Activated gamma-delta T cell treated with Interleukin-2 at 50 U/mL for 16 hours (primary cell): ENCODE results near the gene CHADL.
A peak's percentile ranks its signal among the peaks of the same experiment; 100 is the strongest.
"Not testable (repeated sequence)": the region's sequence is repeated elsewhere in the genome, so short reads cannot be mapped to it uniquely, and the experiment has no call there.

Source experiments
- DNase-seq: peaks from one replicate; pipeline ENCODE4 v3.0.0-alpha.2; 2020

Gene CHADL, protein sequence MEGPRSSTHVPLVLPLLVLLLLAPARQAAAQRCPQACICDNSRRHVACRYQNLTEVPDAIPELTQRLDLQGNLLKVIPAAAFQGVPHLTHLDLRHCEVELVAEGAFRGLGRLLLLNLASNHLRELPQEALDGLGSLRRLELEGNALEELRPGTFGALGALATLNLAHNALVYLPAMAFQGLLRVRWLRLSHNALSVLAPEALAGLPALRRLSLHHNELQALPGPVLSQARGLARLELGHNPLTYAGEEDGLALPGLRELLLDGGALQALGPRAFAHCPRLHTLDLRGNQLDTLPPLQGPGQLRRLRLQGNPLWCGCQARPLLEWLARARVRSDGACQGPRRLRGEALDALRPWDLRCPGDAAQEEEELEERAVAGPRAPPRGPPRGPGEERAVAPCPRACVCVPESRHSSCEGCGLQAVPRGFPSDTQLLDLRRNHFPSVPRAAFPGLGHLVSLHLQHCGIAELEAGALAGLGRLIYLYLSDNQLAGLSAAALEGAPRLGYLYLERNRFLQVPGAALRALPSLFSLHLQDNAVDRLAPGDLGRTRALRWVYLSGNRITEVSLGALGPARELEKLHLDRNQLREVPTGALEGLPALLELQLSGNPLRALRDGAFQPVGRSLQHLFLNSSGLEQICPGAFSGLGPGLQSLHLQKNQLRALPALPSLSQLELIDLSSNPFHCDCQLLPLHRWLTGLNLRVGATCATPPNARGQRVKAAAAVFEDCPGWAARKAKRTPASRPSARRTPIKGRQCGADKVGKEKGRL

DNA sequence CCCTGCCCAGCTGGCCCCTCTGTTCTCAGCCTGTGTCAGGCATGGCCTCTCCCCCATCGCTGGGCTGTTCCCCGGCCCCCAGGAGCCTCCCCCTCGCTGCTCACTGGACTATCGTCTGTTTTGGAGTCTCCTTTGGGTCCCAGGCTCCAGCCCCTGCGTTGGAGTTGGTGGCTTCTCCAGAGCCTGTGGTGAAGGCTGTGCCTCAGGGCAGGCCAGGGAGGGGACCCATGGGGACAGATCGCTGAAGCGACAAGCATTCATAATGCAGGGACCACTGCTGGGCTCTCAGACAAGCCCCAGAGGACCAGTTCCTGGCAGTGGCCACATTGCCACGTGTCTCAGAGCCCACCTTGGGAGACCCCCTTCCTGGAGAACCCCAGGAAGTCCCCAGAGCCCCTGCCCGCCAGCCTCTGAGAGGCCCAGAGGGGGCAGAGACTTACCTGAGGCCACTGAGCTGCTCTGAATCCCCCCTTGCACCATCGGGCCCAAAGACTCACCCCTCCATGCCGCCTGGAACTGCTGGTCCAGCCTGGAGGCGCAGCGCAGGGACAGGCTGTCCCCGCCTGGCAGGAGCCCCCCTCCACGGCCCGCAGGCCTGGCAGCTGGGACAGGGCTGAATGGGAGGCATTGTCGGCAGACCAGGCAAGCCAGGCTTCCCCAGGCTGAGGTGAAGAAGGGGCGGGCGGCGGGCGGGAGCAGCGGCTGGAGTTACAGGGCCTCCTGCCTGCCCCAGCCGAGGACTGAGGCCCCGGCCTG, at the start of gene CHADL:
CHADL (minus strand) TSS at position 555 of the 756 bp plus-strand sequence; CDS start at position 505, 50 bp downstream.
- DNase-seq: no peak

GRCh38 chr22:41289671-41290070, 48.9 kb upstream of the CHADL start:
- DNase-seq: no peak

DNA sequence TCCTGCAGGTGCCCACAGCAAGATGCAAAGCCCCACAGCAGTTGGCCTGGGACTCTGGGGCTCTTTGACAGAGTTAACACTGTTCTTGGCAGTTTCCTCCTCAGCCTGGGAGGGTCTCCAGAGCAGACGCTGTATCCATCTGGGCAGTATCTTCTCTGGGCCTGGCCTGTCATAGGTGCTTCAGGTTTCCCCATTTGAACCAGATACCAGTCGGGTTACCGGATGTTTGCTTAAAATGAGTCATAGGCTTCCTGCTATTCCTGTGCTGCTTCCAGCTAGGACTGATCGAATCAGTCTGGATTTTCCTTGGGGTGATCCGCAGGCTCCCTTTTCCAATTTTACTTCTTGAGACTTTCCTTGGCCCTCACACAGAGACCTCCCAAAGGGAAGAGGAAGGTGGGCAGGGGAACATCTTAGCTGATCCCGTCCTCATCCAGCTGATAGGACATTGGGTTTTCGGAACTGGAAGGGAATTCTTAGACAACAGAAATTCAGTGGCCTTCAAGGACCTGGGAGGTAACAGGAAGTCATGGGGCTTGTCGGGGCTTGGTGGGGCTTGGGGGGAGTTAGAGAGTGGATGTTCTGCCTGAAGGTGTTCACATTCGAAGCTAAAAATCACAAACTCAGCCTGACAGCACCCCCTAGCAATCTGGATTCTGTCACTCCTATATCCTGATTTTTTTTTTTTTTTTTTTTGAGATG, 47.7 kb upstream of the CHADL start:
- DNase-seq: no peak

GRCh38 chr22:41286639-41287091, 45.9 kb upstream of the CHADL start:
- DNase-seq: peak; percentile 42

GRCh38 chr22:41285820-41286638, 45.3 kb upstream of the CHADL start, which contains the start of gene RANGAP1:
Gene RANGAP1 (minus strand): TSS chr22:41286187. CDS start chr22:41281044, 5,143 bp downstream.
- peak; percentile 98 for DNase-seq

DNA sequence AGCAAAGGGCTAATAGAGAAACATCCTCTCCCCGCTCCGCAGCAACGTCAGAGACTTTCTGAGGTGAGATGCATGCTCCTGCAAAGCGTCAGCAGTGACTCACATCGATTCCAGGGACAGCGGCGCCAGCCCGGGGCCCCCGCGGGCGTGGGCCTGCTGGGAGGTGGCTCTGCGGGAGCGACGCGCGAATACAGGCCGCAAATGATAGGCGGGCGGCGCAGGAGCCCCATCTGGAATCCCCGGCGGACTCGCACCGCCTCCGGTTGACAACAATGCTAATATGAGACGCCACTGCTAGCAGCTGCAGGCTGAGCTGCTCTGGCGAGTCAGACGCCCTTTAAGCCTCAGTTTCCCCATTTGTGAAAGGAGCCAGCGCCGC, 44.7 kb upstream of the CHADL start:
- DNase-seq: peak; percentile 68

DNA sequence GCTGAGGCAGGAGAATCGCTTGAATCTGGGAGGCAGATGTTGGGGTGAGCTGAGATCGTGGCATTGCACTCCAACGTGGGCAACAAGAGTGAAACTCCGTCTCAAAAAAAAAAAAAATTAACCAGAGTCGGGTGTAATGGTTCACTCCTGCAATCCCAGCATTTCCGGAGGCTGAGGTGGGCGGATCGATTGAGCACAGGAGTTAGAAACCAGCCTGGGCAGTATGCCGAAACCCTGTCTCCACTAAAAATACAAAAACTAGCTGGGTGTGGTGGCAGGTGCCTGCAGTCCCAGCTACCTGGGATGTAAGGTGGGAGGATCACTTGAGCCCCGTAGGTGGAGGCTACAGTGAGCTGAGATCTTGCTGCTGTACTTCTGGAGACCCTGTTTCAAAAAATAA, 43.7 kb upstream of the CHADL start:
- DNase-seq: no peak

DNA sequence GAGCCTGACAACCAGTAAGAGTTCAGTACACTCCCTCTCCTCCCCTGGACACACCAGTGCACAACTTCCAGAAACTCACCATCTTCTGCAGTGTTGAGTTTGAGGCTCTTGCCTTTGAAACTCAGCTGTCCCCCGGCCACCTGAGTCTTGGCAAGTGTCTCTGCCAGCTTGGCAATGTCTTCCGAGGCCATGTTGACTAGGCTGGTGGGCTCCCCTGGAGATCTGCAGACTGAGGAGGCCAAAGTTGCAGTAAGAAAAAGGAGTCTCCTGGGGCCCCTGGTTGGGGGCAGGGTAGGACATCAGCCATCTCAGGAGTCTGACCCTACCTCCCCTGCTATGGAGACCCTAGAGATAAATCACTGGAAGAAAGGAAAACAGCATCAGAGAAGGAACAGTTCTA, 40.1 kb upstream of the CHADL start:
- no peak for DNase-seq

DNA sequence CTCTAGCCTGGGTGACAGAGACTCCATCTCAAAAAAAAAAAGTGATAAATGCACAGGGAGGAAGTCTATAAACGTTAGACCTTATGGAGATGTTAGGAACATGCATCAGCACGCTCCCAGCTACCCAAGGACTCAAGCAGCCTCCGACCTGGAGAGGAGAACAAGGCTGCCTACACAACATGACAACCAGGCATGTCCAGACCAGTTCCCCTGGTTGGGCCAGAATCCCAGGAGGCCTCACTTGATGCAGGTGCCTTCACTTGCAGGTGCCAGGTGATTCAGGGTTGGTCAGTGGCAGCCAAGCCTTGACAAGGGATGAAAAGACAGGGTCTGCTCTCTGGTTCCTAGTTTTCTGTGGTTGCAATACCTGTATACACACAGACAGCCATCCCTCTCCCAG, 39.3 kb upstream of the CHADL start:
- DNase-seq: no peak

DNA sequence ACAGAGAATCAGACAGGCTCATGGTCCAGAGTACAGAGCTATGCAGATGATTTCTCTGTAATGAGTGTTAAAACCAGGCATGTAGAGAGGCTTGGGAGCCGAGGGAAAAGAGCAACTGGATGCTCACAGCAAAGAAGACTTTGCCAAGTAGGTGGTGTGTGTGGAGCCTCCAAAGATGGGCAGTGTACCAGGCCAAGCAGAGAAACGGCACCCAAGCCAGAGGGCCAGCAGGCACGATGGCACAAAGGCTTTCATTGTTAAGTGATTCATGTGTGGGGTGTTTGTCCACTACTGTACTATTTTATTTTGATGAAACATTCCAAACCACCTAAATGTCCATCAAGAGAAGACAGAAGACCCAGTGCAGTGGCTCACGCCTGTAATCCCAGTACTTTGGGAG, 34.1 kb upstream of the CHADL start:
- no peak for DNase-seq

GRCh38 chr22:41273128-41273527, 32.4 kb upstream of the CHADL start:
- no peak for DNase-seq

DNA sequence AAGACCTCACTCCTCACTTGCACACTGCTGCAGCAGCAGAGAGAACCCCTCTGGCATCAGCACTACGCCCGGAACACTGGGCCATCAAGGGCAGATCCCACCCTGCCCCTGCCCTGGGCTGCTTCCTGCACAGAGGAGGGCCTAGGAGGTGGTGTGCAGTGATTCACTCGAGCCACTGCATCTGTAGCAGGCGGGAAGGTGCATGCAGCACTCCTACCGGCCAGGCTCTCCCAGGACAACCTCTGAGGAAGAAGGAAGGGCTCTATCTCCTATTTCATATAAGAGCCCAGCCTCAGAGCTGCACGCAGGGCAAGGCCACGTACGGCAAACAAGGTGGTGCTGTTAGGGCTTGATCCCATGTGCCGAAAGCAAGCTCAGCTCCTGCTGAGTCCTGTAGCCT, 31.1 kb upstream of the CHADL start:
- no peak for DNase-seq

GRCh38 chr22:41267958-41268357, 27.2 kb upstream of the CHADL start:
- DNase-seq: no peak

- DNase-seq: no peak
Observed at GRCh38 chr22:41264408-41264941, 23.7 kb upstream of the CHADL start.

GRCh38 chr22:41263704-41264103, 23.0 kb upstream of the CHADL start:
- DNase-seq: no peak

DNA sequence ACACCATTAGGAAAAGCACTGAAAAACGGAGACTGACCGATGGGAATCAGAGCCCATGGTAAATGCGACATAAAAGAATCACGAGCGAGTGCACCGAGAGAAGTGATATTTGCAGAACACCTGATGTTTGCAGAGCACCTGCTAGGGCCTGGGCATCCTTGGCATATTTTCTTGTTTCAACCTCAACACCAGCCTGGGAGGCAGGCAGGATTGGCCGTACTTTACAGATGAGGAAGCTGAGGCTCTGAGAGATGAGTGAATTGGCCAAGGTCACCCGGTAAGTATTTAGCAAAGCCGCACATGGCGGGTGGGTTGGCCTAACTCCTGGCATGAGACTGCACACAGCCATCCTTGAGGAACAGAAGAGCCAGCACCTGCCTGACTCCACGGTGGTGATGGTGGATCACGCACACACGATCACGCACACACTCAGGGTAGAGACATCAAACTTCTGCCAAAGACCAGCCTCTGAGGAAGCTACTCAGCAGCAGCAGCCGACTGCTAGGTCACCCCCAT, 21.6 kb upstream of the CHADL start:
- no peak for DNase-seq

- no peak for DNase-seq
Observed at GRCh38 chr22:41261541-41262249, 21.0 kb upstream of the CHADL start.

DNA sequence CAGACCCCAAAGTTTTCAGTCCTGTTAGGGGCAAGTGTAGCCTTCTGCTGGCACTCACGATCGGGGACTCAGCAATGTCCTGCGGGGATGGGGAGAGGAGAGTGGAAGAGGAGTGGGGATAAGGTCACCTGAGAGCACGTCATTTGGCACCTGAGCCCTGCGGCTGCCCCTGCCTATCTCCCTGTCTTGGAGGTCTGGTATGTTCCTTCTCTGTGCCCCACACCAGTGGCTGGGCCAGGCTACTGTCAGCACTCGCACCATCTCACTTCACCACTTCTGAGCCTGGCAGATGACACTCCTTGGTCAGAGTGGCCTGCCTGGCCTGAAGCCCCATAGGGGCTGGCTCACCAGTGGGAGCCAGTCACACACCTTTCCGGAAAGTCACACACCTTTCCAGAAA, 20.1 kb upstream of the CHADL start:
- DNase-seq: no peak

GRCh38 chr22:41259756-41260155, 19.0 kb upstream of the CHADL start:
- DNase-seq: not testable (repeated sequence)

DNA sequence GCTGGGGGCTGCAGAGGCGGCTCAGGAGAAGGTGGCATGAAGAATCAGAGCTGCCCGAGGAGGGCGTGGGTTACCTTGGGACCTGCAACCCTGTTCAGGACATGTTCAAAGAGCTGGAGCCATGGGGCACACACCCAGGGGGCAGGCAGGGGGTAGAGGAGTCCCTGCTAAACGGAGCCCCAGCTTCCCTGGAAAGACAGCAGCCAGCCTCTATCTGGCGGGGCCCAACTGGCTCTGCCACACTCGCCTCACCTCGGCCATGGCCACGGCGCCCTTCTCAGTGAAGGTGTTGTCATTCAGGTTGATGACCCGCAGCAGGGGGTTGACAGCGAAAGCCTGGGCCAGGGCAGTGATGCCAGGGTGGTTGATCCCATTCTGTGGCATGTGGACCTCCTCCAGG, 17.0 kb upstream of the CHADL start:
- DNase-seq: no peak
